K562 (cell line): Measurements from ENCODE around the gene HUNK. TPM values are rescaled to one million over a fixed set of nuclear protein-coding genes. Genes with fewer than 3 reads are reported as not detected.

ENCODE experiments used
- ATAC-seq: fragments of 200-7000 bp; cut with Tn5 transposase; 3 replicates; pipeline ENCODE4 v1.9.1; 2020; ENCODE audit warnings: moderate library complexity
- BruUV-seq: library from RNA; stranded (reverse); fragments of 400-500 nt; replicated peaks from 2 replicates; lab custom pipeline; 2021; lab: Mats Ljungman, UMichigan
- CTCF ChIA-PET: fragments of 300-600 bp; formaldehyde crosslinking; extraction: SDS; loops from one replicate; lab custom pipeline; 2021; ENCODE audit warnings: low intra/inter-chr PET ratio; lab: Yijun Ruan, JAX
- POLR2A ChIA-PET: fragments of 300-600, 350-650 bp; sonication (Branson Sonifier 250); formaldehyde crosslinking; extraction: SDS; loops from one replicate; lab custom pipeline; 2021; ENCODE audit warnings: antibody characterized with exemption, inconsistent platforms; lab: Yijun Ruan, JAX
- DNase-seq, 4 experiments: peaks; one replicate each; pipeline versions ENCODE4 v3.0.0 to v3.0.0-alpha.2; 2011 to 2018; ENCODE audit warnings: low spot score in 3 of 4, mixed read lengths in 3 of 4; ENCODE audit errors: extremely low read depth in 1 of 4
- FAIRE-seq: peaks from 2 replicates; lab custom pipeline; 2011; peaks lifted over from hg19 to GRCh38; lab: Jason Lieb, UNC
- H2AFZ ChIP-seq: 2 replicates; pipeline ENCODE4 v1.6.0; 2011; ENCODE audit warnings: low read depth, low read length, control low read depth, inconsistent platforms
- H3K27ac ChIP-seq: fragments of 200-600 bp; 3 replicates; pipeline ENCODE4 v1.8.0; 2011; ENCODE audit warnings: low read depth, mild to moderate bottlenecking, control low read depth, inconsistent platforms, low read length, moderate library complexity, mixed read lengths; ENCODE audit errors: extremely low read depth
- H3K27me3 ChIP-seq, 2 experiments: fragments of 300-600 bp in 1 of 2; 2 replicates in 1 of 2; 3 replicates in 1 of 2; pipeline versions ENCODE4 v1.6.0 to v1.8.0; 2011; ENCODE audit warnings: inconsistent platforms in 2 of 2, low read length in 2 of 2, mild to moderate bottlenecking in 1 of 2, mixed read lengths in 1 of 2, moderate library complexity in 1 of 2; ENCODE audit not compliant: control insufficient read depth in 2 of 2, insufficient read depth in 2 of 2
- H3K36me3 ChIP-seq: fragments of 300-600 bp; 3 replicates; pipeline ENCODE4 v1.8.0; 2011; ENCODE audit warnings: mild to moderate bottlenecking, low read length, inconsistent platforms; ENCODE audit not compliant: control insufficient read depth, insufficient read depth
- H3K4me1 ChIP-seq, 2 experiments: fragments of 200-600 bp in 1 of 2; replicated peaks in 1 of 2; 2 replicates in 1 of 2; 3 replicates in 1 of 2; pipeline versions ENCODE4 v1.5.1 to v1.8.0; 2011; ENCODE audit warnings: inconsistent platforms in 2 of 2, low read length in 2 of 2, mild to moderate bottlenecking in 1 of 2, mixed read lengths in 1 of 2, moderate library complexity in 1 of 2; ENCODE audit not compliant: control insufficient read depth in 2 of 2, insufficient read depth in 2 of 2
- H3K4me2 ChIP-seq: 2 replicates; pipeline ENCODE4 v1.6.1; 2011; ENCODE audit warnings: low read length, control low read depth, inconsistent platforms, mixed read lengths; ENCODE audit not compliant: insufficient read depth
- H3K4me3 ChIP-seq: fragments of 200-600 bp; sonication (generic), shearing (Covaris generic); 2 replicates; pipeline ENCODE4 v1.5.1; 2016; ENCODE audit warnings: control low read depth, inconsistent platforms
- H3K79me2 ChIP-seq: fragments of 200-600 bp; 3 replicates; pipeline ENCODE4 v1.8.0; 2011; ENCODE audit warnings: low read length, inconsistent platforms; ENCODE audit not compliant: control insufficient read depth, insufficient read depth
- H3K9ac ChIP-seq, 2 experiments: 2 replicates each; pipeline versions ENCODE4 v1.6.0 to v1.6.1; 2011; ENCODE audit warnings: low read depth in 2 of 2, low read length in 2 of 2, control low read depth in 1 of 2, inconsistent platforms in 1 of 2, mild to moderate bottlenecking in 1 of 2, mixed read lengths in 1 of 2; ENCODE audit not compliant: insufficient read depth in 1 of 2
- H3K9me1 ChIP-seq: one replicate; pipeline ENCODE4 v1.6.0; 2011; ENCODE audit warnings: inconsistent platforms, mild to moderate bottlenecking, low read length, moderate library complexity; ENCODE audit not compliant: control insufficient read depth, insufficient read depth
- H3K9me3 ChIP-seq: replicated peaks from 2 replicates; pipeline ENCODE4 v1.5.1; 2011; ENCODE audit warnings: low read depth, low read length, inconsistent platforms; ENCODE audit not compliant: control insufficient read depth, insufficient read depth
- H4K20me1 ChIP-seq: replicated peaks from 2 replicates; pipeline ENCODE4 v1.6.1; 2011; ENCODE audit warnings: low read length, inconsistent platforms, mixed read lengths; ENCODE audit not compliant: control insufficient read depth, insufficient read depth
- HIVEP1 ChIP-seq: fragments of 250-450 bp; sonication (Bioruptor Pico); IDR thresholded peaks from 2 replicates; pipeline ENCODE4 v1.4.0; 2020; ENCODE audit warnings: mild to moderate bottlenecking
- NR2F6 ChIP-seq: fragments of 450-650 bp; formaldehyde crosslinking; IDR thresholded peaks from 2 replicates; pipeline ENCODE4 v1.4.0; 2020; ENCODE audit warnings: mild to moderate bottlenecking
- TEAD1 ChIP-seq, 2 experiments: fragments of 450-650 bp in 1 of 2; sonication (generic) in 1 of 2; formaldehyde crosslinking; IDR thresholded peaks; 2 replicates each; pipeline versions ENCODE4 v1.4.0 to v1.8.0; 2020 to 2022; ENCODE audit warnings: mild to moderate bottlenecking in 2 of 2, missing genetic modification reagents in 1 of 2
- THRAP3 ChIP-seq: fragments of 450-650 bp; IDR thresholded peaks from 2 replicates; pipeline ENCODE4 v1.6.1; 2016; ENCODE audit warnings: mild to moderate bottlenecking, inconsistent platforms, borderline replicate concordance
- ZNF140 ChIP-seq: fragments of 250-450 bp; sonication (Bioruptor Pico); IDR thresholded peaks from 2 replicates; pipeline ENCODE4 v1.8.0; 2021; ENCODE audit warnings: moderate library complexity, mild to moderate bottlenecking, inconsistent platforms
- ZNF217 ChIP-seq: sonication (generic); formaldehyde crosslinking; IDR thresholded peaks from 2 replicates; pipeline ENCODE4 v1.8.0; 2022; ENCODE audit warnings: mild to moderate bottlenecking, missing genetic modification reagents
- WGBS: fragments of 100-300 bp; shearing (Covaris generic); methylation state at CpG from one replicate; pipeline ENCODE4 v1.1.6; 2016; ENCODE audit warnings: low coverage, mixed read lengths; ENCODE audit not compliant: insufficient coverage; ENCODE audit errors: missing lambda C conversion rate; 5-methylcytosine and 5-hydroxymethylcytosine counted together
- in situ Hi-C: fragments of 300-500 bp; cut with MboI; formaldehyde crosslinking; loops from 4 replicates; pipeline ENCODE4 v1.15.0; 2018; ENCODE audit warnings: inconsistent platforms, mixed read lengths
- intact Hi-C: fragments of 100-400 bp; cut with micrococcal nuclease; formaldehyde crosslinking; loops from 2 replicates; pipeline ENCODE4 v1.14.2; 2022
- polyA plus RNA-seq, 8 experiments: library from polyadenylated mRNA; depleted of rRNA in 4 of 8; stranded (reverse) in 5 of 8; unstranded in 3 of 8; fragments of >200 nt; fragmentation: Nextera tagmentation in 2 of 8; fragmentation: Illumina TruSeq in 1 of 8; extraction: Ambion mirVana in 2 of 8; extraction: Trizol in 1 of 8; gene quantifications; 2 replicates each; pipeline versions ENCODE4 v1.2.1 to v1.2.3, GENCODE V29; 2011 to 2014; ENCODE audit warnings: inconsistent platforms in 1 of 8, missing spikeins in 1 of 8
- total RNA-seq, 7 experiments: library from RNA; depleted of rRNA in 6 of 7; stranded (reverse); fragments of >200 nt in 6 of 7; fragmentation: Illumina TruSeq in 2 of 7; extraction: Trizol in 2 of 7; gene quantifications; 2 replicates each; pipeline versions ENCODE4 v1.2.1 to v1.2.3, GENCODE V29; 2011 to 2021; ENCODE audit warnings: low replicate concordance in 1 of 7
- TF ChIP-seq, protein P1 (sequence below): IDR thresholded peaks from 2 replicates; pipeline ENCODE4 v1.6.1; 2012; ENCODE audit warnings: low read depth, low read length, improper control_type of control experiment, borderline replicate concordance

HUNK gene
- total and polyA plus RNA-seq, 9 of the 15 experiments (the other 6 are each of a cell fraction or from before 2014, with no cell fraction given): not detected

DNA sequence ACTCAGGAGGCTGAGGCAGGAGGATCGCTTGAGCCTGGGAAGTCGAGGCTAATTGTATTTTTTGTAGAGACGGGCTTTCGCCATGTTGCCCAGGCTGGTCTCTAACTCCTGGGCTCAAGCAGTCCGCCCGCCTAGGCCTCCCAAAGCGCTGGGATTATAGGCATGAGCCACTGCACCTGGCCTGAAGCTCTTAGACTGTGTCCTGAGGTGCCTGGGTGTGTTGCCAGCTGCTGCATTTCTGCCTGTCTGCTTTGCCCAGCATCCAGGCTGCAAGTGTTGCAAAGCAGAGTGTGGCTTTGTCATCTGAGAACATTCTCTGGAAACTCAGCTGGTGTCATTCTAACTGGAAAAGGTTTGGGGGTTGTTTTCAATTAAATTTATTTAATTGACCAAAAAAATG, 105.0 kb downstream of the HUNK start:
- Histone ChIP-seq H3K79me2 (no peaks in the 10 kb centered on the region), H4K20me1 (no peaks in the 10 kb centered on the region), H3K27ac (no peak overlapping the region), H3K4me1 (no peaks in the 10 kb centered on the region), H3K9me1 (no peaks in the 10 kb centered on the region), H3K9me3 (no peaks in the 10 kb centered on the region), H3K4me2 (no peak overlapping the region), H3K4me3 (no peak overlapping the region), H2AFZ (no peak overlapping the region), H3K36me3 (no peaks in the 10 kb centered on the region), H3K27me3 (peaks cover 4 to 9% of the 10 kb centered on the region in 2 experiments; a peak in 2 of 5 replicates), H3K9ac (no peak overlapping the region)
- ChIA-PET CTCF (no interaction called here), POLR2A (no interaction called here)
- ATAC-seq (no peak), FAIRE-seq (no peak), DNase-seq (no peak)
- intact Hi-C loops (no loop called here), in situ Hi-C loops (no loop called here)
- WGBS: 0% methylated on average over 7 of the region's 7 CpGs
- no TSS peak for BruUV-seq
- TF ChIP-seq NR2F6 (CRISPR knock-in tag) (no peak), THRAP3 (no peak), HIVEP1 (CRISPR knock-in tag) (no peak), ZNF140 (CRISPR knock-in tag) (no peak), TEAD1 (CRISPR knock-in tag; IDR thresholded peaks at IDR 0.05) (no peak), ZNF217 (no peak)
- TF ChIP-seq, protein P1, sequence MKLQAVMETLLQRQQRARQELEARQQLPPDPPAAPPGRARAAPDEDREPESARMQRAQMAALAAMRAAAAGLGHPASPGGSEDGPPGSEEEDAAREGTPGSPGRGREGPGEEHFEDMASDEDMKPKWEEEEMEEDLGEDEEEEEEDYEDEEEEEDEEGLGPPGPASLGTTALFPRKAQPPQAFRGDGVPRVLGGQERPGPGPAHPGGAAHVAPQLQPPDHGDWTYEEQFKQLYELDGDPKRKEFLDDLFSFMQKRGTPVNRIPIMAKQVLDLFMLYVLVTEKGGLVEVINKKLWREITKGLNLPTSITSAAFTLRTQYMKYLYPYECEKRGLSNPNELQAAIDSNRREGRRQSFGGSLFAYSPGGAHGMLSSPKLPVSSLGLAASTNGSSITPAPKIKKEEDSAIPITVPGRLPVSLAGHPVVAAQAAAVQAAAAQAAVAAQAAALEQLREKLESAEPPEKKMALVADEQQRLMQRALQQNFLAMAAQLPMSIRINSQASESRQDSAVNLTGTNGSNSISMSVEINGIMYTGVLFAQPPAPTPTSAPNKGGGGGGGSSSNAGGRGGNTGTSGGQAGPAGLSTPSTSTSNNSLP: no peak
